ENCODE measurements around the gene EFCAB5.
"Not testable (repeated sequence)": the region's sequence is repeated elsewhere in the genome, so short reads cannot be mapped to it uniquely, and the experiment has no call there.

EFCAB5 gene

DNA sequence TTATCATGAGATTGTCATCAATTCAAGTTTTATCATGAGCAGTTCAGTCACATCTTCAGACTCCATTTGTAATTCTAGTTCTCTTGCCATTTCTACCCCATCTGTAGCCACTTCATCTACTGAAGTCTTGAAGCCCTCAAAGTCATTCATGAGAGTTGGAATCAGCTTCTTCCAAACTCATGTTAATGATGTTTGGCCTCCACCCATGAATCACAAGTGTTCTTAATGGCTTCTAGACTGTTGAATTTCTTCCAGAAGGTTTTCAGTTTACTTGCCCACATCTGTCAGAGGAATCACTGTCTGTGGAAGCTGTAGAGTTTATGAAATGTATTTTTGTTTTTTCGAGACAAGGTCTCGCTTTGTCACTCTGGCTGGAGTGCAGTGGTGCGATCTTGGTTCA is 191.2 kb downstream of the EFCAB5 start:
- Histone ChIP-seq H3K9me3 (ENCODE audit: low read length) (peaks cover 2% of the 10 kb centered on the region), H3K36me3 (ENCODE audit: insufficient read depth, low read length) (peaks cover 40% of the 10 kb centered on the region), H3K27me3 (ENCODE audit: insufficient read depth, low read length) (no peaks in the 10 kb centered on the region), H3K4me1 (ENCODE audit: insufficient read depth, low read length) (no peaks in the 10 kb centered on the region), H3K4me3 (ENCODE audit: low read length) (no peak overlapping the region), H2AFZ (ENCODE audit: low read depth, low read length) (no peak overlapping the region)

DNA sequence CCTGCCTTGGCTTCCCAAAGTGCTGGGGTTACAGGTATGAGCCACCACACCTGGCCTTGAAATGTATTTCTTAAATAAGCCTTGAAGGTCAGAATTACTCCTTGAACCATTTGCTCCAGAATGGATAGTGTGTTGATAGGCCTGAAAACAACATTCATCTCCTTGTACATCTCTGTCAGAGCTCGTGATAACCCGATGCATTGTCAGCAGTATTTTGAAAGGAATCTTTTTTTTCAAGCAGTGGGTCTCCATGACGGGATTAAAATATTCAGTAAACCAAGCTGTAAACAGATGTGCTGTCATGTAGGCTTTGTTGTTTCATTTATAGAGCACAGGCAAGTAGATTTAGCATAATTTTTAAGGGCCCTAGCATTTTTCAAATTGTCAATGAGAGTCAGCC is 191.8 kb downstream of the EFCAB5 start:
- no peaks in the 10 kb centered on the region for H3K4me1 ChIP-seq (ENCODE audit: insufficient read depth, low read length)
- no peak overlapping the region for H3K4me3 ChIP-seq (ENCODE audit: low read length)
- no peaks in the 10 kb centered on the region for H3K27me3 ChIP-seq (ENCODE audit: insufficient read depth, low read length)
- H3K36me3 ChIP-seq (ENCODE audit: insufficient read depth, low read length), result peaks cover 40% of the 10 kb centered on the region
- H3K9me3 ChIP-seq (ENCODE audit: low read length), result peaks cover 2% of the 10 kb centered on the region
- no peak overlapping the region for H2AFZ ChIP-seq (ENCODE audit: low read depth, low read length)

DNA sequence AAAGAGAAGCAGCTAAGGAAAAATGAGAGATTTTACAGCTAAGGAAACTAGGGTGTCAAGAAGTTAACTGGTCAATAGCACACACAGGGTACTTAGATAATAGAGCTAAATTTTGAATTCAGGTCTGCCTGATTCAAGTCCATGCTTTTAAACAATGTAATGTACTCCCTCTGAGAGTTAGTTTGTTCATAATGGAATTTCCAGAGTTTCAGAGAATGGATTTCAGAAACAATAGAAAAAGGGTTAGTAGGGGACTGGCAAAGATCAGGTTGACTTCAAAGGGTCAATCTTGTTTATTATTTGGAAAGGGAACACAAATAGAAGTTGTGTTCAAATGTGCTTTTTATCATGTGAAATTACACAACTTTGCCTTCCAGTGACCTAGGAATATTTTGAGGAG is 193.1 kb downstream of the EFCAB5 start:
- no peaks in the 10 kb centered on the region for H3K4me1 ChIP-seq (ENCODE audit: insufficient read depth, low read length)
- no peaks in the 10 kb centered on the region for H3K27me3 ChIP-seq (ENCODE audit: insufficient read depth, low read length)
- peaks cover 2% of the 10 kb centered on the region for H3K9me3 ChIP-seq (ENCODE audit: low read length)
- no peak overlapping the region for H3K4me3 ChIP-seq (ENCODE audit: low read length)
- H3K36me3 ChIP-seq (ENCODE audit: insufficient read depth, low read length), result peaks cover 37% of the 10 kb centered on the region
- no peak overlapping the region for H2AFZ ChIP-seq (ENCODE audit: low read depth, low read length)

DNA sequence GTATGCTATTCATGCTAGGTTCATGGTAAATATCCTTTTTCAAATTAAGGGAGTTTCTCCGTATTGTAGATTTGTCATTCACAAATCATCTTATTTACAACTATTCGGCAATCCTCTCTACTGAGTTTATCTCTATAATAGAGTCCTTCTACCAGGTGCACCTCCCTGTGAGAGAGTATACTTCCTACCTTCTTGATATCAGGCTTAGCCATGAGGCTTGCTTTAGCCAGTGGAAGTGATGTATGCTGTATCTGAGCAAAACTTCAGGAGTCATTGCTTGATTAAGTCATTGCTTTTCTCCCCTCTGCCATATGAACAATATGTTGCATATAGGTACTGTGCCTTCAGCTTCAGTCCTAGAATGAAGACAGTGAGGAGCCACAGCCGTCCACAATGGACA is 195.7 kb downstream of the EFCAB5 start:
- Histone ChIP-seq H3K4me1 (ENCODE audit: insufficient read depth, low read length) (no peaks in the 10 kb centered on the region), H2AFZ (ENCODE audit: low read depth, low read length) (no peak overlapping the region), H3K36me3 (ENCODE audit: insufficient read depth, low read length) (peaks cover 23% of the 10 kb centered on the region)

GRCh38 chr17:30147860-30148259 is 206.4 kb downstream of the EFCAB5 start:
- peaks cover 14% of the 10 kb centered on the region for H3K36me3 ChIP-seq (ENCODE audit: insufficient read depth, low read length)
- not testable (repeated sequence) for H3K27me3 ChIP-seq (ENCODE audit: insufficient read depth, low read length); H2AFZ ChIP-seq (ENCODE audit: low read depth, low read length)

More for the DNA sequence above, 195.7 kb downstream of the EFCAB5 start:
- Histone ChIP-seq H3K9me3 (ENCODE audit: low read length) (peaks cover 2% of the 10 kb centered on the region), H3K4me3 (ENCODE audit: low read length) (no peak overlapping the region), H3K27me3 (ENCODE audit: insufficient read depth, low read length) (no peaks in the 10 kb centered on the region)

GRCh38 chr17:30148376-30148775 is 206.9 kb downstream of the EFCAB5 start:
- no peak overlapping the region for H3K4me3 ChIP-seq (ENCODE audit: low read length)

More at GRCh38 chr17:30147860-30148259, 206.4 kb downstream of the EFCAB5 start:
- H3K4me3 ChIP-seq (ENCODE audit: low read length); H3K4me1 ChIP-seq (ENCODE audit: insufficient read depth, low read length); H3K9me3 ChIP-seq (ENCODE audit: low read length): not testable (repeated sequence)

DNA sequence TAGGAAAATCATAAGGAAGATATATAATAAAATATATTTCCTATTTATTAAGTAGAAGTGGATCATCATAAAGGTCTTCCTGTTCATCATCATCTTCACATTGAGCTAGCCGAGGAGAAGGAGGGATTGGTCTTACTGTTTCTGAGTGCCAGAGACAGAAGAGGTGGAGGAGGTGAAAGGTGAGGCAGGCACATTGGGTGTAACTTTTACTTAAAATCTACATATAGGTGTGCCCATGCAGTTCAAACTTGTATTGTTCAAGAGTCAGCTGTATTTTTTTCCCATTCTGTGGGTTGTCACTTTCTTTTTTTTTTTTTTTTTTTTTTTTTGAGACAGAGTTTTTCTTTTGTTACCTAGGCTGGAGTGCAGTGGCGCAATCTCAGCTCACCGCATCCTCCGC is 210.0 kb downstream of the EFCAB5 start:
- Histone ChIP-seq H3K27me3 (ENCODE audit: insufficient read depth, low read length) (no peaks in the 10 kb centered on the region), H3K36me3 (ENCODE audit: insufficient read depth, low read length) (peaks cover 24% of the 10 kb centered on the region), H3K4me1 (ENCODE audit: insufficient read depth, low read length) (no peaks in the 10 kb centered on the region), H2AFZ (ENCODE audit: low read depth, low read length) (no peak overlapping the region), H3K4me3 (ENCODE audit: low read length) (no peak overlapping the region), H3K9me3 (ENCODE audit: low read length) (no peaks in the 10 kb centered on the region)

More at GRCh38 chr17:30148376-30148775, 206.9 kb downstream of the EFCAB5 start:
- Histone ChIP-seq H3K4me1 (ENCODE audit: insufficient read depth, low read length) (no peaks in the 10 kb centered on the region), H3K9me3 (ENCODE audit: low read length) (no peaks in the 10 kb centered on the region), H2AFZ (ENCODE audit: low read depth, low read length) (no peak overlapping the region), H3K27me3 (ENCODE audit: insufficient read depth, low read length) (no peaks in the 10 kb centered on the region), H3K36me3 (ENCODE audit: insufficient read depth, low read length) (peaks cover 19% of the 10 kb centered on the region)

DNA sequence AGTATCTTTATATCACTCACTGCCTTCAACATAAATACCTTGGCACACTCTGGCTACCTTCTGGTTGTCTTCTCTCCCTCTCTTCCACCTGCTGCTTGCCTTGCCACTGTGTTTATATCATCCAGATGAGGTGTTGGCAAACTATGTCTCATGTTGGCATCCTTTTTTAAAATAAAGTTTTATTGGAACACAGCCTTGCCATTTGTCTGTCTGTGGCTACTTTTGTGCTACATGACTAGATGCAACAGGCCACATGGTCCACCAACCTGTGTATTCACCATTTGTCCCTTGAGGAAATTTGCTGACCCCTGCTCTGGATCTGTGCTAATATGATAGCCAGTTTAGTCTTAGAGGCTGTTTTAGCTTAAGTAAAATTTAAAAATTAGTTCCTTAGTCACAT is 212.0 kb downstream of the EFCAB5 start:
- H3K36me3 ChIP-seq (ENCODE audit: insufficient read depth, low read length), result peaks cover 33% of the 10 kb centered on the region
- H2AFZ ChIP-seq (ENCODE audit: low read depth, low read length), result no peak overlapping the region
- H3K4me1 ChIP-seq (ENCODE audit: insufficient read depth, low read length), result no peaks in the 10 kb centered on the region
- no peaks in the 10 kb centered on the region for H3K9me3 ChIP-seq (ENCODE audit: low read length)
- no peak overlapping the region for H3K4me3 ChIP-seq (ENCODE audit: low read length)
- no peaks in the 10 kb centered on the region for H3K27me3 ChIP-seq (ENCODE audit: insufficient read depth, low read length)

DNA sequence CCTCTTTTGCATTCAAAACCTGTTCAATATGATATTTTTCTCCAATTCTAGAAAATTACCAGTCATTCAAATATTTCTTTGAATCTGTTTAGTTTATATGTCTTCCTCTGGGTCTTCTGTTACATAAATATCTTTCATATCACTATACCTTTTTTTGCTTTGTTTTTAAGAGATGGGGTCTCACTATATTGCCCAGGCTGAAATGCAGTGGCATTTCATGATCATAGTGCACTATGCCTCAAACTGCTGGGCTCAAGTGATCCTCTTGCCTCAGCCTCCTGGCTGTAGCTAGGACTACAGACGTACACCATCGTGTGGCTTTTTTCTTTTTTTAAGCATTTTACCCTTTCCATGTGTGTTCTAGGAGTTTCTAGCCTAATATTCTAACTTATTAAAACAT is 214.0 kb downstream of the EFCAB5 start:
- Histone ChIP-seq H3K4me1 (ENCODE audit: insufficient read depth, low read length) (no peaks in the 10 kb centered on the region), H3K9me3 (ENCODE audit: low read length) (peaks cover 5% of the 10 kb centered on the region), H3K36me3 (ENCODE audit: insufficient read depth, low read length) (peaks cover 35% of the 10 kb centered on the region), H2AFZ (ENCODE audit: low read depth, low read length) (no peak overlapping the region), H3K27me3 (ENCODE audit: insufficient read depth, low read length) (no peaks in the 10 kb centered on the region), H3K4me3 (ENCODE audit: low read length) (no peak overlapping the region)

Data from neuron (in vitro differentiated cells).